Esophagus squamous epithelium (tissue), 4 donors: ENCODE measurements around the gene MAP1B.

Source experiments
- CTCF ChIP-seq, 6 experiments: fragments of 450-650 bp in 4 of 6; fragments of 200-600 bp in 2 of 6; sonication (generic) in 2 of 6; IDR thresholded peaks; one replicate each; pipeline ENCODE4 v1.5.1; 2016 to 2019; ENCODE audit warnings: antibody characterized with exemption in 6 of 6, mild to moderate bottlenecking in 4 of 6, moderate library complexity in 4 of 6
- POLR2A ChIP-seq, 4 donors: fragments of 450-650 bp; IDR thresholded peaks; one replicate each; pipeline ENCODE4 v1.6.1; 2017; ENCODE audit warnings: antibody characterized with exemption in 4 of 4, mild to moderate bottlenecking in 4 of 4, moderate library complexity in 3 of 4

- TF ChIP-seq CTCF (IDR thresholded peaks at IDR 0.05) (no peak), POLR2A (IDR thresholded peaks at IDR 0.05) (no peak)
These were observed 115.2 kb downstream of the MAP1B start for GRCh38 chr5:72222521-72222920.
